Activated naive CD4-positive, alpha-beta T cell treated with anti-CD3 and anti-CD28 coated beads, Interleukin-2, amount 50 U/mL, for 24 hours (primary cell): Measurements from ENCODE around the gene TET3.
A peak's percentile ranks its signal among the peaks of the same experiment; 100 is the strongest.

Source experiments
- H3K27ac Mint-ChIP-seq: one replicate; pipeline ENCODE4 v1.8.0; 2021; ENCODE audit warnings: mild to moderate bottlenecking, mixed read lengths
- H3K27me3 Mint-ChIP-seq: one replicate; pipeline ENCODE4 v1.8.0; 2021; ENCODE audit warnings: mixed read lengths
- H3K36me3 Mint-ChIP-seq: one replicate; pipeline ENCODE4 v1.8.0; 2021; ENCODE audit warnings: mixed read lengths
- H3K4me1 Mint-ChIP-seq: one replicate; pipeline ENCODE4 v1.8.0; 2021; ENCODE audit warnings: mixed read lengths
- H3K4me3 Mint-ChIP-seq: one replicate; pipeline ENCODE4 v1.8.0; 2021; ENCODE audit warnings: mild to moderate bottlenecking, mixed read lengths
- H3K9me3 Mint-ChIP-seq: one replicate; pipeline ENCODE4 v1.8.0; 2021; ENCODE audit warnings: mixed read lengths

The TET3 gene

DNA sequence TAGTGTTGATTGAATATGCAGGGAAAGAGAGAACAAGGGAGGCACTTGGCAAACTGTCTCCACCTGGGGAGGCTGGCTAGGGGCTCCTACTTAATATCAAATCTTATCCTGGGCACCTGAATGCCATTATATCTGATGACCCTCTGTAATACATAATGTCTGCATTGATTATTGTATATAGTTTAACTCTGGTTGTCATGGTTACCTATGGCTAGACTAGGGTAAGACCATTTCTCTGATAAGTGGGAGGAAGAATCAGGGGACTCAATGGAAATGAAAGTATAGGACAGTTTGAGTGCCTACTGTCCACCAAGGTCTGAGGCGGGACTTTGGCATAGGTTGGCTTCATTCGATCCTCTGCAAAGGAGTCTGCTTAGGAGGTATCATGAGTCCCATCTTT is 7.2 kb upstream of the TET3 start:
- Mint-ChIP-seq H3K36me3 (no peaks in the 10 kb centered on the region), H3K4me1 (peaks cover 79% of the 10 kb centered on the region), H3K9me3 (no peaks in the 10 kb centered on the region), H3K27me3 (no peaks in the 10 kb centered on the region), H3K27ac (peak overlapping the region; percentile 44), H3K4me3 (peak overlapping the region; percentile 56)

DNA sequence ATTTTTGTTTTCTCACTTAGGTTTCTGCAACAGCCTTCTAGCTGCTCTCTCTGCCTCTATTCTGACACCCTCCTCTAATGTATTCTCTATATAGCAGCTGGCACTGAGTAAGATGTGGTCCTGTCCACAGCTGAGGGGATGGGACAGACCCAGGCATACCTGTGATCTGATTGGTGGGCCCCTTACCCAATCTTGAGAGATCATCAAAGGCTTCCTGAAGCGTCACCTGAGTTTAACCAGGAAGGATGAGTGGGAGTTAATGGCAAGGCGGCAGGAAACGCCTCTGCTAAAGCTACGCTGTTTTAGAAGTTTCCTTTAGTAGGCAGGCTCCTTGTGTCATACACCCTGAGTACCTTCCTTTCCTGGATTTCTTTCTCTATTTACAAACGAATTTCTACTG is 5.7 kb upstream of the TET3 start:
- H3K27ac Mint-ChIP-seq, result peak overlapping the region; percentile 97
- H3K27me3 Mint-ChIP-seq, result no peaks in the 10 kb centered on the region
- no peaks in the 10 kb centered on the region for H3K9me3 Mint-ChIP-seq
- no peaks in the 10 kb centered on the region for H3K36me3 Mint-ChIP-seq
- H3K4me1 Mint-ChIP-seq, result peaks cover 85% of the 10 kb centered on the region
- peak overlapping the region; percentile 76 for H3K4me3 Mint-ChIP-seq

DNA sequence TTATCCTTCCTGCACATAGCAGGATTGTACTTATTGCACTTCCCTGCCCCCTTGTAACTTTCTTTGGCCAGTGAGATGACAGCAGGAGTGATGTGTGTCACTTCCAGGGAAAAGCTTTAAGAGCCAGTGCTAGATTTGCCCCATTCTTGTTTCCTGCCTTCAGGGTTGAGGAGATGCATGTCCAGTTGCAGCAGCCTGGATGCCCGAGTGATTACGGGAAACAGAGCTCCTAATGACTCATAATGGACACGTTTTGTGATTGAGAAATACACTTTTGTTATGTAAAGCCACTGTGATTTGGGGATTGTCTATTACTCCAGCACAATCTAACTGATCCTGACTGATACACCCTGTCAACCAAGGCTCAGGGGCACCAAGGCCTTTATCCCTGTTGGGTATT is 5.0 kb upstream of the TET3 start:
- Mint-ChIP-seq H3K27ac (peak overlapping the region; percentile 71), H3K36me3 (no peaks in the 10 kb centered on the region), H3K4me1 (peaks cover 81% of the 10 kb centered on the region), H3K9me3 (no peaks in the 10 kb centered on the region), H3K4me3 (peak overlapping the region; percentile 76), H3K27me3 (no peaks in the 10 kb centered on the region)

DNA sequence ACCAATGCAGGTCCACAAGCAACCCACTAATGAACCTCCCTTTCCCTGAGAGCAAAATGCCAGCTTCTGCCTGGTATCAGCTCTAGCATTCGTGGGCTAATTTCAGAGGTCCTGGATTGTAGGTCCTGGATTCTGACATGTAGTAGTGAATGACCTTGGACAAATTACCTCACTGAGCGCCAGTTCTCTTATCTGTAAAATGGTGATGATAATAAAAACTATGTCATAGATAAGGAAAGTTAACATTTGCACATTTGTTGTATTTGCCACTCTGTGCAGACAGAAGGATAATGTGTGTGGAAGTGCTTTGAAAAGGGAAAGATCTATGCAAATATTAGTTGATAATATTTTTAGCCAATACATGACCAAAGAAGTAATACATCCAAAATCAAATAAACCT is 4.1 kb upstream of the TET3 start:
- peaks cover 75% of the 10 kb centered on the region for H3K4me1 Mint-ChIP-seq

DNA sequence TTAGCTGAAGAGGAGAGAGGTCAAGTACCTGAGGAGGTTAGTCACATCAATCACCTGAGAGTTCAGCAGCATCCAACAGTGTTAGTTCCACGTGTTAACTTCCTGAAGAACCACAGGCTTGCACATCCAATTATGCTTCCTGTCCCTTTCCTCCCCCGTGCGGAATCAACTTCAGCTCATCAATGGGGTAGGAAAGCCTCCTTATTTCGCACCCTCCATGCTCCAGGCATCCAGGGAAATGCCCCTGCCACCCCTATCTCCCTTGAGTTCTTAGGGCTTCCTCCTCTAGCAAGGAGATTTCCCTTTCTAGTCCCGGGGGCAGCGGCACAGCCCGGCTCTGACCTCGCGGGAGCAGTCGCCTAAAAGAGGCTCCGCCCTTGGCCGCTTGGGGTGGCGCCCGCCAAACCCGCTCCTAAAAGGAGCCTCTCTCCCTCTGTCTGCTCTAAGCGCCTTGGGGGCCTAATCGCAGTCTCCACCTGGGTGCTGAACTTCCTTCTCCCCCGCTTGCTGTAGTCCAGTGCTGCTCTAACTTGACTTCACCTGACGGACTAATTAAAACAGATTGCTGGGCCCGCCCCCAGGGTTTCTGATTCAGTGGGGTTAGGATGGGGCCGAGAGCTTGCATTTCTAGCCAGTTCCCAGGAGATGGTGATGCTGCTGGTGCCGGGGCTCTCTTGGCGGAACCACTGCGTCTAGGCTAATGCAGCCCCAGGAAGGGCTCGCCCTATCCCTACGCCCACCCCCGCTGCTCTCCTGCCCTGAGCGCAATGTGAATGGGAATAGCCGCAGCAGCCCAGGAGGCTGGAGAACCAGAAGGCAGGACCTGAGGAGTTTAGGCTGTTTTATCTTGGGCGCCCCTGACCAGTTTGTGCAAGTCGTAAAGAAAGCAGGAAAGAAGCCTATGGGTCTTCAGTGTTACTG is 3.4 kb upstream of the TET3 start:
- peak overlapping the region; percentile 76 for H3K4me3 Mint-ChIP-seq
- H3K9me3 Mint-ChIP-seq, result no peaks in the 10 kb centered on the region
- H3K27me3 Mint-ChIP-seq, result no peaks in the 10 kb centered on the region
- peak overlapping the region; percentile 68 for H3K27ac Mint-ChIP-seq
- peaks cover 69% of the 10 kb centered on the region for H3K4me1 Mint-ChIP-seq
- peaks cover 4% of the 10 kb centered on the region for H3K36me3 Mint-ChIP-seq

More for the DNA sequence above, 4.1 kb upstream of the TET3 start:
- Mint-ChIP-seq H3K27me3 (no peaks in the 10 kb centered on the region), H3K9me3 (no peaks in the 10 kb centered on the region), H3K4me3 (peak overlapping the region; percentile 76), H3K27ac (no peak overlapping the region), H3K36me3 (no peaks in the 10 kb centered on the region)

DNA sequence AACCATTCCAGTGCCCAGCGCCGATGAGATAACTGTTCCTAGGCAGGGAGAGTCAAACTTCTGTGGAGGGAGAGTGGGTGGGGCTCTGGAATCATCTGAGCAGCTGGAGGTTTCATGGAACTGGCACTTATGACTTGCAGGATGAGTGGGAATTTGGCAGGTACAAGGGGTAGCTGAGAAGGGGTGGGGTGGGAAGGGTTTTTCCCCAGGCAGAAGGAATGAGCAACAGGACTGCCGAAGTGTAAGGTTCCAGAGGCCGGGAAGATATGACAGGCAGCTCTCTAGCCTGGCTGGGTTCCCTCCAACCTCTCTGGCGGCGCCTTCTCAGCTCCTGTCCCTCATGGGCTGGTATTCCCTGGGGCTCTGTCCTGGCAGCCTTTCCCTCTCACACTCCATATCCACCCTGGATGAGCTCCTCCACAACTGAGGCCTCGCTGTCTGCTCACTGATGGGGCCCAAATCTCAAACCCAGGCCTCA is 2.5 kb upstream of the TET3 start:
- Mint-ChIP-seq H3K9me3 (no peaks in the 10 kb centered on the region), H3K4me3 (peak overlapping the region; percentile 37), H3K27me3 (no peaks in the 10 kb centered on the region), H3K27ac (peak overlapping the region; percentile 18), H3K4me1 (peaks cover 68% of the 10 kb centered on the region), H3K36me3 (peaks cover 9% of the 10 kb centered on the region)

DNA sequence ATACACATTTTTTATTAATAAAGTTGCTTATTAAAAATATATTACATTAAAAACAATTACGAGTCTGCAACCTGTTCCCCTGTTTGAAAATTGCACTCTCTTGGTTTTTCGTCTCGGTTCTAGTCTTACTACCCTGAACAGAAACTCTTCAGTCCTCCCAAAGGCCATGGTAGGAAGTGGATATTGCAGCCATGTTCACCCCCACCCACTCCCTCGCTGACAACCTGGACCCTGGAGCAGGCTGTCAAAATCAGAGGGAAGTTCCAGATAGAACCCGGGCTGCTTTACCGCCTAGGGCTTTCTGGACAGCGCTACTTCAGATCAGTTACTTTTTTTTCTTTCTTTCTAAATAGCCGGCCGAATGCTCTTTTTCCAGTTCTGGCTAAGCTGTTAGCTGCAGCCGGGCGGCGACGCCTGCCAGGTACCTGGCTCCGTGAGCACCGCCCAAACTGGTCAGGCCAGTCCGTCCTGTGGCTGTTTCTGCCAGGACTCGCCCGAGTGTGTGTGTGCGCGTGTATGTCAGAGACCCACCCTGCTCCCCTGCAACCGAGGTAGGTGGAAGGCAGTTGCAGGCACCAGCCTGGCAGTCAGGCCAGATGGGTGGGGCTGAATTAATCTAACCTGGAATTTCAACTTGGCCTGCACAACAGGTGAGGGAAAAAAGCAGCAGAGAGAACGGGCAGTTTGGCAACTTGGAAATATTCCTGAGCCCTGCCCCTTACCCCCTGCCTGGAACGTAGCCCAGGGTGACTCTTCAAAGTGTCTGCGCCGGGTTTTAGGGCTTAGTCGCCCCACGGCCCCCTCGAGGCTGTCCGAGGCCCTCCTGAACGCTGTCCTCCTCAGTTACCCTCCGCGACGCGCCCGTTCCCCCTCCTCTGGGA is 1.1 kb upstream of the TET3 start:
- H3K27ac Mint-ChIP-seq, result peak overlapping the region; percentile 91
- peaks cover 16% of the 10 kb centered on the region for H3K36me3 Mint-ChIP-seq

DNA sequence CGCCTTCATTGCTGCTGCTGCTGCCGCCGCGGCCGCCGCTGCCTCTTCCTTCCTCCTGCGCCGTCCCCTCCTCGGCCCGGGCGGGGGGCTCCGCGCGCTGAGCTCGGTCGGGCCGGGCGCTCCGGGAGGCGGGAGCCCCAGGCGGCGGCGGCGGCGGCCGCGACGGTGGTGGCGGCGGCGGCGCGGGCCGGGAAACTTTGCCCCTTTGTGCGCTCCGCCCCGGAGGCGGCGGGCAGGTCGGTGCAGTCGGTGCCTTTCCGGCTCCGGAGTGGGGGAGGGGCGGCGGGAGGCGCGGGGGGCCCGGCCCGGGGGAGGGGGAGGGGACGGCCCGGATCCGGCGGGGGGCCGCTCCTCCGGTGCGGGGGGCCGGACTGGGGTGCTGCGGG is 205 bp downstream of the TET3 start:
- Mint-ChIP-seq H3K27me3 (no peaks in the 10 kb centered on the region), H3K36me3 (peaks cover 25% of the 10 kb centered on the region), H3K27ac (no peak overlapping the region), H3K9me3 (no peaks in the 10 kb centered on the region), H3K4me3 (no peak overlapping the region), H3K4me1 (peaks cover 71% of the 10 kb centered on the region)

More for the DNA sequence above, 1.1 kb upstream of the TET3 start:
- Mint-ChIP-seq H3K4me1 (peaks cover 71% of the 10 kb centered on the region), H3K9me3 (no peaks in the 10 kb centered on the region), H3K27me3 (no peaks in the 10 kb centered on the region), H3K4me3 (peak overlapping the region; percentile 90)

DNA sequence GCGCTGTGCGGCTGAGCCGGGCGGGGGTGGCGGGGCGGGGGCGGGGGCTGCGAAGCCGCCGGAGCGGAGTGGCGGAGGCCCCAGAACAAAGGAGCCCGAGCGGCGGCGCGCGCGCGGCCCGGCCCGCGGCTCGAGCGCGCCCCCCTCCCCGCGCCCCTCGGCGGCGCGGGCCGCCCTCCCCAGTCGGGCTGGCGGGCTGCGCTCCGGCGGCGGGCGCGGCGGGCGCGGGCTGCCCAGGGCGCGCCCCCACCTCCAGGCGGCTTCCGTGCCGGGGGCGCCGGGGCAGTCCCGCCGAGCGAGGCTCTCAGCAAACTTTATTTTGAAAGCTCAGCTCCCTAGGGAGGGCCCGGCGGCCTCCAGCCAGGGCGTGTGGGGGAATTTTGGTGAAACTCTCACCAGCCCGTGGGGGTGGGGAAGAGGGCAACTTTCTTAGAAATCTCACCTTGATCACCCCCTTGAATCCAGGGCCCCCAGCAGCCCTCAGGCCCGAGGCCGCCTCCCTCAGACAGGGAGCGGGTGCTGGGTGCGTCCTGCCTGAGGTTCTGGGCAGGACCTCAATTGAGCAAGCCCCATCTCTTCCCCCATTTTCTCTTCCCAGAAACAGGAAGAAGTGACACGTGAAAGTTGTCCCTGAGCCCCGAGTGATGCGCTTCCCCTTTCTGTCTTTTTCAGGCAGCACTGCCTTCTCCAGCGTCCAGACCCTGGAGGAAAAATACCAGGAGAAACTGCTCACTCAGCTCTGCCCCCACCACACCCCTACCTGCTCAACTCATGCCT is 786 bp downstream of the TET3 start:
- Mint-ChIP-seq H3K36me3 (peaks cover 31% of the 10 kb centered on the region), H3K4me3 (peak overlapping the region; percentile 92), H3K27ac (peak overlapping the region; percentile 56), H3K4me1 (peaks cover 71% of the 10 kb centered on the region), H3K27me3 (no peaks in the 10 kb centered on the region), H3K9me3 (peaks cover 1% of the 10 kb centered on the region)

DNA sequence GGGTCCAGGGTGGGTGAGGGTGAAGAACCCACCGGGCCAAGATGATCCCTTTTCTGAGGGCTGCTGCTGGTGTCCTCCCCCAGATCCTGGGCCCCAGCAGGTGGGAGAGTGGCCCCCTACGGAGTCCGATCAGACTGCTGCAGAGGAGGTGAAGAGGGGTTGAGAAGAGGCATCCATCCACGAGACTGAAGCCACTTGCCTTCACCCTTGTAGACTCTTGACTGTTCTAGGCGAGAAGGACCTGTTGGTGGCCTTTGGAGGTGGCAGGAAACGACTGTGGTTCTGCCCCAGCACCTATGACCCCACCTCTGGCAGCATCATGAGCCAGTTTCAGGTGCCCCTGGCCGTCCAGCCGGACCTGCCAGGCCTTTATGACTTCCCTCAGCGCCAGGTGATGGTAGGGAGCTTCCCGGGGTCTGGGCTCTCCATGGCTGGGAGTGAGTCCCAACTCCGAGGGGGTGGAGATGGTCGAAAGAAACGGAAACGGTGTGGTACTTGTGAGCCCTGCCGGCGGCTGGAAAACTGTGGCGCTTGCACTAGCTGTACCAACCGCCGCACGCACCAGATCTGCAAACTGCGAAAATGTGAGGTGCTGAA is 1.5 kb downstream of the TET3 start:
- H3K9me3 Mint-ChIP-seq, result peaks cover 4% of the 10 kb centered on the region
- H3K4me1 Mint-ChIP-seq, result peaks cover 68% of the 10 kb centered on the region
- peaks cover 34% of the 10 kb centered on the region for H3K36me3 Mint-ChIP-seq
- no peaks in the 10 kb centered on the region for H3K27me3 Mint-ChIP-seq
- H3K27ac Mint-ChIP-seq, result peak overlapping the region; percentile 56
- peak overlapping the region; percentile 92 for H3K4me3 Mint-ChIP-seq

DNA sequence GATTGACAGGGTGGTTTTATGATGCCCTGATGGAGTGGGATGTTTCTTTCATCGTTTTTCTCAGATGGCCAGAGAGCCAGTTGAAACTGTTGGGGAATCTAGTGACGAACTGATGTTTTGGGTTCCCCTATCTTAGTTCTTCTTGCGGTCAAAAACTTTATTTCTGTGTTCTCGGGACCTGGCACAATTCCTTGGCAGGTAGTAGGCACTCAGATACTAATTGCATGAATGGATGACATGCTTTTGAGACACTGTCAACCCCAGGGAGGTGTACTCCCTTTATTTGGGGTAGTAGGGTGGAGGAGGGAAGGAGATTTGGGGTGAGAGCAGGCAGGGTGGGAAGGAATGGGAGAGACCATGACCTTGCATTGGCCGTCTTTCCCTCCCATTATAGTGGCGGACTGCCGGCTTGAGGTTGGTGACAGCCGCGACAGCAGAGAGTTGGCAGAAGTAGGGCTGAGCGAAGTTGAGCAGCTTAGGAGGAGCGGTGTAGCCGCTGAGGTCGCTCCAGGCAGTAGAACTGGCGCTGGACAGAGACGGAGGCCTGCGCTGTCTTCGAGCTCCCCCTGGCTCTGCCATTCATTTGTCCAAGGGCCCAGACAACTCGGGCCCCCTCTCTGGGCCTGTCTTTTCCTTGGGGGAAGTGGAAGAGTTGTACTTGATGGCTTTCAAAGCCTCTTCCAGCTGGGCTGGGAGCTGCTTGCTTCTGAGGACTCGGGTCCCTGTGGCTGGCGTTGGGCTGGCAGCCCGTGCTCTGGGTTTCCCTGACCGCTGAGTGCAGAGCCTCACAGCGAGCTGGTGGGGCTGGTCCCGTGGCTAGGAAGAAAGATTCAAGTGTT is 2.6 kb downstream of the TET3 start:
- H3K9me3 Mint-ChIP-seq, result peaks cover 4% of the 10 kb centered on the region
- H3K4me1 Mint-ChIP-seq, result peaks cover 65% of the 10 kb centered on the region
- H3K27ac Mint-ChIP-seq, result peak overlapping the region; percentile 56
- H3K36me3 Mint-ChIP-seq, result peaks cover 40% of the 10 kb centered on the region
- peak overlapping the region; percentile 92 for H3K4me3 Mint-ChIP-seq
- no peaks in the 10 kb centered on the region for H3K27me3 Mint-ChIP-seq

DNA sequence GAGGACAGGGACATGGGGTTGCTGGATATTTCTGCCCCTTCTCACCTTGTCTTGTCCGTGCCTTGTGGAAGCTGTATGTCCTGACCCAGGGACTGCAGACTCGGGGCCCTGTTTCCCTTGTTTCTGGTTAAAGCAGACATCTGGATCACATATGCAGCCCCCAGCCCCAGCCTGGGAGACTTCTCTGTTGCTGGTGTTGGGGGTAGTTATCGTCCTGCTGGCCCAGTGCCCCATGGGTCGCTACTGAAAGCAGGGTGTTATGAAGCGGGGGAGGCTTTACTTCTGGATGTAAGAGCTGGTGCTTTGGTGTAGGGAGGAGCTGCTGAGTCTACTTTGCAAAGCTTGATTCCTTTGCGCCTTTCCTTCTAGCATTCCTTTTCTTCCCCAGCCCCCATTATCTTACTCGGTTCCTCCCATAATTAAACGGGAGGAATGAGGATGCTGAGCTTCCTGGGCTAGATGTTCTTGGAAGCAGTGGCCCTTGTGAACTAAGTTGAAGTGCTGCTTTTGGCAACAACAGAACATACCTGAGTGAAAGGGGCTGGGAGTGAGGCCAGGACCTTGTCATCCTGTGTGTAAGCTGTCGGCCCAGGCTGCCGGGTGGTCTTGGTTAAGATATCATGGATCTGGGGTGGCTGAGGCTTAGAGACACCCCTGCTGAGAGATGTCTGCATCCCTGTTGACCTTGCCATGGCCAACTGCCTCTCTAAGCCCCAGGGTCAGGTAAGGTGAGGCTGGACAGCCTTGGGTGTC is 3.4 kb downstream of the TET3 start:
- peak overlapping the region; percentile 52 for H3K27ac Mint-ChIP-seq
- peaks cover 4% of the 10 kb centered on the region for H3K9me3 Mint-ChIP-seq
- no peaks in the 10 kb centered on the region for H3K27me3 Mint-ChIP-seq
- H3K36me3 Mint-ChIP-seq, result peaks cover 41% of the 10 kb centered on the region
- H3K4me1 Mint-ChIP-seq, result peaks cover 66% of the 10 kb centered on the region
- H3K4me3 Mint-ChIP-seq, result peak overlapping the region; percentile 92

DNA sequence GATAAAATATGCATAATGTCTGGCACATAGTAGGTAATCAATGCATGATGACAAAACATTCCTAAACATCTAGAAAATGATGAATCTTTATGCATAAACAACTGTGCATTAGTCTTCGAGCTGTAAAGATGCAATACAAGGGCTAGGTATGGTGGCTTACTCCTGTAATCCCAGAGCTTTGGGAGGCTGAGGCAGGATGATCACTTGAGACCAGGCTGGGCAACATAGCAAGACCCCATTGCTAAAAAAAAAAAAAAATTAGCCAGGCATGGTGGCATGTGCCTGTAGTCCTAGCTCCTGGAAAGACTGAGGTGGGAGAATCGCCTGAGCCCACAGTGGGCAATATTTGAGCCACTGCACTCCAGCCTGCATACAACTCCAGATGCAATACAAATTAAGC is 5.3 kb downstream of the TET3 start:
- Mint-ChIP-seq H3K4me3 (peak overlapping the region; percentile 92), H3K4me1 (peaks cover 75% of the 10 kb centered on the region), H3K9me3 (peaks cover 4% of the 10 kb centered on the region), H3K27me3 (no peaks in the 10 kb centered on the region), H3K36me3 (peaks cover 42% of the 10 kb centered on the region), H3K27ac (peak overlapping the region; percentile 73)
